Endothelial cell of umbilical vein (primary cell): Measurements from ENCODE around the gene IFIT5.

Experiments
- JUN ChIP-seq: IDR thresholded peaks from 2 replicates; pipeline ENCODE4 v1.6.1; 2011; ENCODE audit warnings: borderline replicate concordance, low read depth; ENCODE audit not compliant: insufficient read length, insufficient read depth
- TF ChIP-seq, protein P1 (sequence below), 2 donors: IDR thresholded peaks; 1 replicate in 1 of 2; 2 replicates in 1 of 2; pipeline ENCODE4 v1.5.1; 2011; ENCODE audit warnings: low read length in 2 of 2, mild to moderate bottlenecking in 2 of 2, moderate library complexity in 2 of 2, control low read depth in 1 of 2, inconsistent platforms in 1 of 2, low read depth in 1 of 2; ENCODE audit not compliant: insufficient read depth in 1 of 2; ENCODE audit errors: extremely low read depth in 1 of 2

- TF ChIP-seq, protein P1, sequence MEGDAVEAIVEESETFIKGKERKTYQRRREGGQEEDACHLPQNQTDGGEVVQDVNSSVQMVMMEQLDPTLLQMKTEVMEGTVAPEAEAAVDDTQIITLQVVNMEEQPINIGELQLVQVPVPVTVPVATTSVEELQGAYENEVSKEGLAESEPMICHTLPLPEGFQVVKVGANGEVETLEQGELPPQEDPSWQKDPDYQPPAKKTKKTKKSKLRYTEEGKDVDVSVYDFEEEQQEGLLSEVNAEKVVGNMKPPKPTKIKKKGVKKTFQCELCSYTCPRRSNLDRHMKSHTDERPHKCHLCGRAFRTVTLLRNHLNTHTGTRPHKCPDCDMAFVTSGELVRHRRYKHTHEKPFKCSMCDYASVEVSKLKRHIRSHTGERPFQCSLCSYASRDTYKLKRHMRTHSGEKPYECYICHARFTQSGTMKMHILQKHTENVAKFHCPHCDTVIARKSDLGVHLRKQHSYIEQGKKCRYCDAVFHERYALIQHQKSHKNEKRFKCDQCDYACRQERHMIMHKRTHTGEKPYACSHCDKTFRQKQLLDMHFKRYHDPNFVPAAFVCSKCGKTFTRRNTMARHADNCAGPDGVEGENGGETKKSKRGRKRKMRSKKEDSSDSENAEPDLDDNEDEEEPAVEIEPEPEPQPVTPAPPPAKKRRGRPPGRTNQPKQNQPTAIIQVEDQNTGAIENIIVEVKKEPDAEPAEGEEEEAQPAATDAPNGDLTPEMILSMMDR (IDR thresholded peaks at IDR 0.05; ENCODE audit: extremely low read depth in 1 of 2, insufficient read depth in 1 of 2, low read depth in 1 of 2, low read length in 2 of 2), result no peak
- TF ChIP-seq JUN, result no peak
Observed at GRCh38 chr10:89368129-89368528, 46.2 kb upstream of the IFIT5 start.
